ENCODE measurements around the gene GATAD2A.

DNA sequence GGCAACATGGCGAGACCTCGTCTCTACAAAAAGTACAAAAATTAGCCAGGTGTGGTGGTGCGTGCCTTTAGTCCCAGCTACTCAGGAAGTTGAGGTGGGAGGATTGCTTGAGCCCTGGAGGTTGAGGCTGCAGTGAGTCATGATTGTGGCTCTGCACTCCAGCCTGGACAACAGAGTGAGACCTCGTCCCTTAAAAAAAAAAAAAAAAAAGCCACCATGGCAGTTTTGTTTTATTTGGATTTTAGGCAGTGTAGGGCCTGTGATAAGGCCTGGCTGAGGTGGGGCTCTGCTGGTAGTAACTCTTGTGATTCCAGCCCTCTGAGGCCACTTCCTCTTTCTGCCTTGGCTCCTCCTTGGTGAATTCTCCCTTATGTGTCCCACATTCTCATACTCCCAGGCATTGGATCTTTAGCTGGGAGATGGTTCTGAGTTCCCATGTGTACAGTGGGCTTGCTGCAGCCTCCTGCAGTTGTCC lies 39.2 kb downstream of the GATAD2A start:
- TF ChIP-seq POLR2A (IDR thresholded peaks at IDR 0.05) (no peak), CTCF (IDR thresholded peaks at IDR 0.05) (no peak), POLR2AphosphoS5 (IDR thresholded peaks at IDR 0.05) (no peak), EP300 (IDR thresholded peaks at IDR 0.05) (no peak)

Data from stomach (tissue), 4 donors.